HepG2 (cell line): ENCODE results near the gene BICRA. TPM values are rescaled to one million over a fixed set of nuclear protein-coding genes. Genes with fewer than 3 reads are reported as not detected.

Experiments used
- ADNP ChIP-seq: sonication (generic); formaldehyde crosslinking; IDR thresholded peaks from 2 replicates; pipeline ENCODE4 v1.4.0; 2020; ENCODE audit warnings: missing genetic modification reagents
- MED1 ChIP-seq: sonication (generic); formaldehyde crosslinking; IDR thresholded peaks from 2 replicates; pipeline ENCODE4 v1.4.0; 2020; ENCODE audit warnings: missing genetic modification reagents
- MIER3 ChIP-seq: IDR thresholded peaks from 2 replicates; pipeline ENCODE4 v1.6.1; 2016; ENCODE audit warnings: missing compliant biosample characterization, borderline replicate concordance
- POLR2A ChIP-seq, 2 experiments: IDR thresholded peaks; 2 replicates each; pipeline ENCODE4 v1.6.1; 2011; ENCODE audit warnings: low read depth in 2 of 2, low read length in 2 of 2, mild to moderate bottlenecking in 1 of 2, moderate library complexity in 1 of 2; ENCODE audit not compliant: insufficient read depth in 1 of 2
- SYNCRIP ChIP-seq: fragments of 200-400 bp; formaldehyde crosslinking; IDR thresholded peaks from 2 replicates; pipeline ENCODE4 v1.6.1; 2018; ENCODE audit warnings: mild to moderate bottlenecking, low read depth, low read length; ENCODE audit not compliant: insufficient read depth
- U2AF2 ChIP-seq: fragments of 200-400 bp; formaldehyde crosslinking; IDR thresholded peaks from 2 replicates; pipeline ENCODE4 v1.6.1; 2017; ENCODE audit warnings: low read depth, mild to moderate bottlenecking, low read length
- ZBTB1 ChIP-seq: sonication (generic); formaldehyde crosslinking; IDR thresholded peaks from 2 replicates; pipeline ENCODE4 v1.4.0; 2020; ENCODE audit warnings: missing genetic modification reagents, borderline replicate concordance
- ZBTB8A ChIP-seq: sonication (generic); formaldehyde crosslinking; IDR thresholded peaks from 2 replicates; pipeline ENCODE4 v1.4.0; 2020; ENCODE audit warnings: mild to moderate bottlenecking, low read depth, missing genetic modification reagents, borderline replicate concordance
- ZFP36L2 ChIP-seq: sonication (generic); formaldehyde crosslinking; IDR thresholded peaks from 2 replicates; pipeline ENCODE4 v1.4.0; 2020; ENCODE audit warnings: missing genetic modification reagents
- ZNF136 ChIP-seq: sonication (generic); formaldehyde crosslinking; IDR thresholded peaks from 2 replicates; pipeline ENCODE4 v1.8.1; 2022; ENCODE audit warnings: low read depth, mild to moderate bottlenecking, moderate library complexity, missing genetic modification reagents
- ZNF143 ChIP-seq: sonication (generic); formaldehyde crosslinking; IDR thresholded peaks from 2 replicates; pipeline ENCODE4 v1.4.0; 2020; ENCODE audit warnings: missing genetic modification reagents
- ZNF180 ChIP-seq: sonication (generic); formaldehyde crosslinking; IDR thresholded peaks from 2 replicates; pipeline ENCODE4 v1.4.0; 2020; ENCODE audit warnings: low read depth, missing genetic modification reagents, borderline replicate concordance
- ZNF260 ChIP-seq: sonication (generic); formaldehyde crosslinking; IDR thresholded peaks from 2 replicates; pipeline ENCODE4 v1.4.0; 2020; ENCODE audit warnings: missing genetic modification reagents, low read depth, mild to moderate bottlenecking, borderline replicate concordance
- ZNF292 ChIP-seq: sonication (generic); formaldehyde crosslinking; IDR thresholded peaks from 2 replicates; pipeline ENCODE4 v1.8.1; 2022; ENCODE audit warnings: mild to moderate bottlenecking, low read depth, missing genetic modification reagents, borderline replicate concordance
- ZNF3 ChIP-seq: IDR thresholded peaks from 2 replicates; pipeline ENCODE4 v1.7.0; 2017; ENCODE audit warnings: inconsistent platforms
- ZNF317 ChIP-seq: sonication (generic); formaldehyde crosslinking; IDR thresholded peaks from 2 replicates; pipeline ENCODE4 v1.5.0; 2020; ENCODE audit warnings: mild to moderate bottlenecking, missing genetic modification reagents
- ZNF564 ChIP-seq: sonication (generic); formaldehyde crosslinking; IDR thresholded peaks from 2 replicates; pipeline ENCODE4 v1.8.1; 2023; ENCODE audit warnings: mild to moderate bottlenecking, missing genetic modification reagents
- ZSCAN12 ChIP-seq: sonication (generic); formaldehyde crosslinking; IDR thresholded peaks from 2 replicates; pipeline ENCODE4 v1.9.0; 2021; ENCODE audit warnings: mild to moderate bottlenecking, missing genetic modification reagents
- ZSCAN21 ChIP-seq: sonication (generic); formaldehyde crosslinking; IDR thresholded peaks from 2 replicates; pipeline ENCODE4 v1.8.0; 2022; ENCODE audit warnings: mild to moderate bottlenecking, missing genetic modification reagents, moderate library complexity, borderline replicate concordance
- ZSCAN22 ChIP-seq: sonication (generic); formaldehyde crosslinking; IDR thresholded peaks from 2 replicates; pipeline ENCODE4 v1.4.0; 2020; ENCODE audit warnings: mild to moderate bottlenecking, missing genetic modification reagents
- polyA plus RNA-seq, 8 experiments: library from polyadenylated mRNA; depleted of rRNA in 3 of 8; stranded (reverse) in 7 of 8; unstranded in 1 of 8; fragments of >200 nt; fragmentation: Illumina TruSeq in 4 of 8; extraction: Trizol in 4 of 8; gene quantifications; 2 replicates each; pipeline versions ENCODE4 v1.2.1 to v1.2.3, GENCODE V29; 2011 to 2016; ENCODE audit warnings: low read depth in 4 of 8, missing spikeins in 1 of 8, mixed read lengths in 1 of 8; ENCODE audit not compliant: insufficient read depth in 1 of 8
- total RNA-seq, 5 experiments: library from RNA; depleted of rRNA; stranded (reverse); fragments of >200 nt; fragmentation: Illumina TruSeq; extraction: Trizol; gene quantifications; 2 replicates each; pipeline ENCODE4 v1.2.3, GENCODE V29; 2016; ENCODE audit warnings: low read depth in 1 of 5
- TF ChIP-seq, protein P1 (sequence below): IDR thresholded peaks from 2 replicates; pipeline ENCODE4 v1.6.1; 2016
- TF ChIP-seq, protein P2 (sequence below): sonication (generic); formaldehyde crosslinking; IDR thresholded peaks from 2 replicates; pipeline ENCODE4 v1.4.0; 2020; ENCODE audit warnings: missing genetic modification reagents
- TF ChIP-seq, protein P3 (sequence below): sonication (generic); formaldehyde crosslinking; IDR thresholded peaks from 2 replicates; pipeline ENCODE4 v1.8.0; 2022; ENCODE audit warnings: missing genetic modification reagents, mild to moderate bottlenecking, moderate library complexity, borderline replicate concordance
- TF ChIP-seq, protein P4 (sequence below): sonication (generic); formaldehyde crosslinking; IDR thresholded peaks from 2 replicates; pipeline ENCODE4 v1.4.0; 2020; ENCODE audit warnings: missing genetic modification reagents, borderline replicate concordance

BICRA gene
- total and polyA plus RNA-seq, 2 of the 13 experiments (the other 11 are each of a cell fraction or from before 2014, with no cell fraction given): 0.55 to 0.71 TPM

DNA sequence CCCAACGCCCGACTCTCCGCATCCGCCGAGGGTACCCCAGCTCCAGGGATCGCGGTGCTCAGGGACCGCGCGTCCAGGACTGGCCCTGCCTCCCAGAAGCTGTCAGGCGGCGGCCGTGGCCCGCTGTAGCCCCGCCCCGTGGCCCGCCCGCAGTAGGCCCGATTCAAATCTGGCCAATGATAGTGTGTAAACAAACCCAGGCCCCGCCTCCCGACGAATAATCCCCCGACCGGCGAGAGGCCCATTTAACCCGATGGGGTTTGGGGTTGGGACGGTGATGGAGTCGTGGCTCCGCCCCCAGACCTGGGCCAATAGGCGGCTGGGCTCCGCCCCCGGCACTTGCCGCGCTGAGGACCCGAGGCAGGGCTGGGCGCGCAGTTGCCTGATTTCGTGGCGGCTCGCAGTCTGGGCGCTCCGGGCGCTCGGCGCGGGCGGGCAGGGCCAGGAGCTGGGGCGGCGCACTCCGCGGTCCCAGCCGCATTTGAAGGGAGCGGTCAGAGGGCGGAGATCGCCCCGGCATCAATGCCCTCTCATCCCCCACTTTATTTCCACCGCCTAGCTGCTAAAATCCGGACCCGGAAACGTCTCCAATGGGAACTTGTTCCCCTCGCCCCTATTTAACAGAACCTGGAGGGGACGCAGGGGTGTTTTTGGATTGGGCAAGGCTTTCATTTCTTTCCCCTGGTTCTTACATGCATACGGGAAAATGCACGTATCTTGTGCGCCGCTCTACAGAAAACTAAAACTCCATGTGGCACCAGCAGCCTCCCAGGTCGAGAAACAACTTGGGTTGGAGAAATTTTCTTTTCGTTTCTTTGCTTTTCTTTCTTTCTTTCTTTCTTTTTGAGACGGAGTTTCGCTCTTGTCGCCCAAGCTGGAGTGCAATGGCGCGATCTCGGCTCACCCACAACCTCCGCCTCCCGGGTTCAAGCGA, 8.4 kb upstream of the BICRA start (continued):
- TF ChIP-seq, protein P1, sequence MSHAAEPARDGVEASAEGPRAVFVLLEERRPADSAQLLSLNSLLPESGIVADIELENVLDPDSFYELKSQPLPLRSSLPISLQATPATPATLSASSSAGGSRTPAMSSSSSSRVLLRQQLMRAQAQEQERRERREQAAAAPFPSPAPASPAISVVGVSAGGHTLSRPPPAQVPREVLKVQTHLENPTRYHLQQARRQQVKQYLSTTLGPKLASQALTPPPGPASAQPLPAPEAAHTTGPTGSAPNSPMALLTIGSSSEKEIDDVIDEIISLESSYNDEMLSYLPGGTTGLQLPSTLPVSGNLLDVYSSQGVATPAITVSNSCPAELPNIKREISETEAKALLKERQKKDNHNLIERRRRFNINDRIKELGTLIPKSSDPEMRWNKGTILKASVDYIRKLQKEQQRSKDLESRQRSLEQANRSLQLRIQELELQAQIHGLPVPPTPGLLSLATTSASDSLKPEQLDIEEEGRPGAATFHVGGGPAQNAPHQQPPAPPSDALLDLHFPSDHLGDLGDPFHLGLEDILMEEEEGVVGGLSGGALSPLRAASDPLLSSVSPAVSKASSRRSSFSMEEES: no peak
- TF ChIP-seq SYNCRIP: no peak
- no peak for TF ChIP-seq ZNF180 (CRISPR knock-in tag)
- TF ChIP-seq MED1 (CRISPR knock-in tag): peak; percentile 61
- TF ChIP-seq ZBTB8A (CRISPR knock-in tag): no peak
- TF ChIP-seq ZNF3: no peak
- TF ChIP-seq ZNF136 (CRISPR knock-in tag): peak; percentile 35; the same call in 1 of the 2 replicates
- no peak for TF ChIP-seq ZNF292 (CRISPR knock-in tag)
- TF ChIP-seq ZSCAN22 (CRISPR knock-in tag): no peak
- TF ChIP-seq MIER3 (CRISPR knock-in tag): 0 out of 2 replicates have a peak, but pooled peaks have one; percentile 51
- no peak for TF ChIP-seq ZNF317 (CRISPR knock-in tag)
- TF ChIP-seq ZNF260: no peak
- TF ChIP-seq, protein P2, sequence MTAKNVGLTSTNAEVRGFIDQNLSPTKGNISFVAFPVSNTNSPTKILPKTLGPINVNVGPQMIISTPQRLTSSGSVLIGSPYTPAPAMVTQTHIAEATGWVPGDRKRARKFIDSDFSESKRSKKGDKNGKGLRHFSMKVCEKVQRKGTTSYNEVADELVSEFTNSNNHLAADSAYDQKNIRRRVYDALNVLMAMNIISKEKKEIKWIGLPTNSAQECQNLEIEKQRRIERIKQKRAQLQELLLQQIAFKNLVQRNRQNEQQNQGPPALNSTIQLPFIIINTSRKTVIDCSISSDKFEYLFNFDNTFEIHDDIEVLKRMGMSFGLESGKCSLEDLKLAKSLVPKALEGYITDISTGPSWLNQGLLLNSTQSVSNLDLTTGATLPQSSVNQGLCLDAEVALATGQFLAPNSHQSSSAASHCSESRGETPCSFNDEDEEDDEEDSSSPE (CRISPR knock-in tag): peak; percentile 91
- TF ChIP-seq, protein P3, sequence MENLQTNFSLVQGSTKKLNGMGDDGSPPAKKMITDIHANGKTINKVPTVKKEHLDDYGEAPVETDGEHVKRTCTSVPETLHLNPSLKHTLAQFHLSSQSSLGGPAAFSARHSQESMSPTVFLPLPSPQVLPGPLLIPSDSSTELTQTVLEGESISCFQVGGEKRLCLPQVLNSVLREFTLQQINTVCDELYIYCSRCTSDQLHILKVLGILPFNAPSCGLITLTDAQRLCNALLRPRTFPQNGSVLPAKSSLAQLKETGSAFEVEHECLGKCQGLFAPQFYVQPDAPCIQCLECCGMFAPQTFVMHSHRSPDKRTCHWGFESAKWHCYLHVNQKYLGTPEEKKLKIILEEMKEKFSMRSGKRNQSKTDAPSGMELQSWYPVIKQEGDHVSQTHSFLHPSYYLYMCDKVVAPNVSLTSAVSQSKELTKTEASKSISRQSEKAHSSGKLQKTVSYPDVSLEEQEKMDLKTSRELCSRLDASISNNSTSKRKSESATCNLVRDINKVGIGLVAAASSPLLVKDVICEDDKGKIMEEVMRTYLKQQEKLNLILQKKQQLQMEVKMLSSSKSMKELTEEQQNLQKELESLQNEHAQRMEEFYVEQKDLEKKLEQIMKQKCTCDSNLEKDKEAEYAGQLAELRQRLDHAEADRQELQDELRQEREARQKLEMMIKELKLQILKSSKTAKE (CRISPR knock-in tag): no peak
- peak; percentile 36; the same call in 1 of the 2 replicates for TF ChIP-seq ZNF143
- TF ChIP-seq ADNP (CRISPR knock-in tag): no peak
- peak; percentile 71 to 82 for TF ChIP-seq POLR2A (IDR thresholded peaks at IDR 0.05; ENCODE audit: insufficient read depth in 1 of 2, low read depth in 2 of 2, low read length in 2 of 2)
- peak; percentile 83; the same call in 1 of the 2 replicates for TF ChIP-seq ZSCAN21 (CRISPR knock-in tag)
- no peak for TF ChIP-seq U2AF2
- no peak for TF ChIP-seq ZBTB1 (CRISPR knock-in tag)
- no peak for TF ChIP-seq ZFP36L2 (CRISPR knock-in tag)
- no peak for TF ChIP-seq ZSCAN12 (CRISPR knock-in tag)
- peak; percentile 77; the same call in 1 of the 2 replicates for TF ChIP-seq ZNF564
- TF ChIP-seq, protein P4, sequence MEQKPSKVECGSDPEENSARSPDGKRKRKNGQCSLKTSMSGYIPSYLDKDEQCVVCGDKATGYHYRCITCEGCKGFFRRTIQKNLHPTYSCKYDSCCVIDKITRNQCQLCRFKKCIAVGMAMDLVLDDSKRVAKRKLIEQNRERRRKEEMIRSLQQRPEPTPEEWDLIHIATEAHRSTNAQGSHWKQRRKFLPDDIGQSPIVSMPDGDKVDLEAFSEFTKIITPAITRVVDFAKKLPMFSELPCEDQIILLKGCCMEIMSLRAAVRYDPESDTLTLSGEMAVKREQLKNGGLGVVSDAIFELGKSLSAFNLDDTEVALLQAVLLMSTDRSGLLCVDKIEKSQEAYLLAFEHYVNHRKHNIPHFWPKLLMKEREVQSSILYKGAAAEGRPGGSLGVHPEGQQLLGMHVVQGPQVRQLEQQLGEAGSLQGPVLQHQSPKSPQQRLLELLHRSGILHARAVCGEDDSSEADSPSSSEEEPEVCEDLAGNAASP: peak; percentile 36
